Upper lobe of left lung (tissue), 4 donors: ENCODE measurements around the gene COL10A1.

Source experiments
- CTCF ChIP-seq, 6 experiments: fragments of 450-650 bp in 4 of 6; fragments of 200-600 bp in 2 of 6; sonication (generic) in 2 of 6; IDR thresholded peaks; one replicate each; pipeline ENCODE4 v1.5.1; 2016 to 2019; ENCODE audit warnings: antibody characterized with exemption in 6 of 6
- EP300 ChIP-seq, 4 donors: sonication (generic); formaldehyde crosslinking; IDR thresholded peaks; one replicate each; pipeline ENCODE4 v1.5.1; 2017; ENCODE audit warnings: antibody characterized with exemption in 4 of 4, control low read depth in 2 of 4
- POLR2A ChIP-seq, 4 donors: fragments of 450-650 bp; IDR thresholded peaks; one replicate each; pipeline ENCODE4 v1.5.1; 2016 to 2017; ENCODE audit warnings: antibody characterized with exemption in 4 of 4, mild to moderate bottlenecking in 2 of 4
- POLR2AphosphoS5 ChIP-seq, 2 donors: sonication (generic); formaldehyde crosslinking; IDR thresholded peaks; one replicate each; pipeline ENCODE4 v1.5.1; 2017; ENCODE audit warnings: antibody characterized with exemption in 2 of 2

GRCh38 chr6:116139917-116140316, 14.0 kb upstream of the COL10A1 start:
- no peak for TF ChIP-seq POLR2A (IDR thresholded peaks at IDR 0.05)
- TF ChIP-seq CTCF (IDR thresholded peaks at IDR 0.05) = peak in 2 of 6 experiments; percentile 6 to 11
- no peak for TF ChIP-seq POLR2AphosphoS5 (IDR thresholded peaks at IDR 0.05)
- TF ChIP-seq EP300 (IDR thresholded peaks at IDR 0.05) = no peak
